Liver (tissue), 9 donors: Measurements from ENCODE around the gene OR5D18. TPM values are rescaled to one million over a fixed set of nuclear protein-coding genes. Genes with fewer than 3 reads are reported as not detected.

ENCODE experiments used
- DNase-seq: peaks from one replicate; pipeline ENCODE4 v3.0.0-alpha.2; 2017; ENCODE audit warnings: low spot score
- H3K27ac ChIP-seq, 2 donors: one replicate each; pipeline ENCODE4 v1.7.0; 2013; ENCODE audit warnings: inconsistent platforms in 2 of 2, low read length in 2 of 2, control low read depth in 1 of 2, low read depth in 1 of 2, mild to moderate bottlenecking in 1 of 2
- H3K27me3 ChIP-seq, 4 donors: one replicate each; pipeline versions ENCODE4 v1.6.1 to v1.7.0; 2013; ENCODE audit warnings: low read length in 3 of 4, inconsistent platforms in 1 of 4, mild to moderate bottlenecking in 1 of 4, moderate library complexity in 1 of 4; ENCODE audit not compliant: control insufficient read depth in 4 of 4, insufficient read depth in 4 of 4
- H3K36me3 ChIP-seq, 4 donors: one replicate each; pipeline versions ENCODE4 v1.6.1 to v1.7.0; 2013; ENCODE audit warnings: low read length in 3 of 4, mild to moderate bottlenecking in 3 of 4, low read depth in 1 of 4, moderate library complexity in 1 of 4; ENCODE audit not compliant: control insufficient read depth in 4 of 4, insufficient read depth in 3 of 4
- H3K4me1 ChIP-seq, 4 donors: one replicate each; pipeline versions ENCODE4 v1.6.1 to v1.7.0; 2013; ENCODE audit warnings: low read length in 3 of 4, mild to moderate bottlenecking in 3 of 4, moderate library complexity in 1 of 4; ENCODE audit not compliant: control insufficient read depth in 4 of 4, insufficient read depth in 4 of 4
- H3K4me3 ChIP-seq, 3 donors: one replicate each; pipeline versions ENCODE4 v1.6.1 to v1.7.0; 2013; ENCODE audit warnings: low read length in 3 of 3, control low read depth in 1 of 3, low read depth in 1 of 3, mild to moderate bottlenecking in 1 of 3
- H3K9ac ChIP-seq, 2 donors: one replicate each; pipeline ENCODE4 v1.7.0; 2013; ENCODE audit warnings: low read length in 2 of 2, mild to moderate bottlenecking in 2 of 2, moderate library complexity in 2 of 2, control low read depth in 1 of 2, low read depth in 1 of 2
- H3K9me3 ChIP-seq, 4 donors: one replicate each; pipeline versions ENCODE4 v1.6.1 to v1.7.0; 2013; ENCODE audit warnings: low read length in 3 of 4; ENCODE audit not compliant: control insufficient read depth in 4 of 4
- ATF3 ChIP-seq: IDR thresholded peaks from 2 replicates; pipeline ENCODE4 v1.6.1; 2016; ENCODE audit warnings: antibody characterized with exemption
- EGR1 ChIP-seq, 2 donors: IDR thresholded peaks; 2 replicates each; pipeline ENCODE4 v1.6.1; 2016 to 2018; ENCODE audit warnings: antibody characterized with exemption in 2 of 2, low read depth in 2 of 2
- FOXA1 ChIP-seq: IDR thresholded peaks from 2 replicates; pipeline ENCODE4 v1.6.1; 2016; ENCODE audit warnings: antibody characterized with exemption
- FOXA2 ChIP-seq: IDR thresholded peaks from 2 replicates; pipeline ENCODE4 v1.6.1; 2016; ENCODE audit warnings: antibody characterized with exemption
- GABPA ChIP-seq, 2 donors: IDR thresholded peaks in 1 of 2; conservative IDR thresholded peaks in 1 of 2; 2 replicates each; pipeline ENCODE4 v1.6.1; 2016; ENCODE audit warnings: antibody characterized with exemption in 2 of 2, mild to moderate bottlenecking in 1 of 2, moderate library complexity in 1 of 2
- HNF4G ChIP-seq: IDR thresholded peaks from 2 replicates; pipeline ENCODE4 v1.6.1; 2016; ENCODE audit warnings: antibody characterized with exemption
- JUND ChIP-seq, 2 donors: IDR thresholded peaks; 2 replicates each; pipeline ENCODE4 v1.6.1; 2016; ENCODE audit warnings: antibody characterized with exemption in 2 of 2
- NR2F2 ChIP-seq: IDR thresholded peaks from 2 replicates; pipeline ENCODE4 v1.6.1; 2016; ENCODE audit warnings: antibody characterized with exemption
- REST ChIP-seq: IDR thresholded peaks from 2 replicates; pipeline ENCODE4 v1.6.1; 2016; ENCODE audit warnings: antibody characterized with exemption, mild to moderate bottlenecking
- RXRA ChIP-seq, 2 donors: IDR thresholded peaks; 2 replicates each; pipeline ENCODE4 v1.6.1; 2017 to 2018; ENCODE audit warnings: antibody characterized with exemption in 2 of 2, mild to moderate bottlenecking in 1 of 2
- SP1 ChIP-seq: IDR thresholded peaks from 2 replicates; pipeline ENCODE4 v1.6.1; 2018; ENCODE audit warnings: antibody characterized with exemption, mild to moderate bottlenecking
- YY1 ChIP-seq: IDR thresholded peaks from 2 replicates; pipeline ENCODE4 v1.6.1; 2016; ENCODE audit warnings: antibody characterized with exemption, mild to moderate bottlenecking
- WGBS: extraction: QIAGEN DNeasy Blood & Tissue Kit; methylation state at CpG from one replicate; pipeline ENCODE4 v1.1.7; 2013; 5-methylcytosine and 5-hydroxymethylcytosine counted together
- polyA plus RNA-seq, 2 donors: library from polyadenylated mRNA; stranded (reverse) in 1 of 2; unstranded in 1 of 2; fragments of 200-250 nt in 1 of 2; fragments of >200 nt in 1 of 2; fragmentation: Nextera tagmentation in 1 of 2; extraction: Ambion mirVana in 1 of 2; gene quantifications; one replicate each; pipeline versions ENCODE4 v1.2.1 to v1.2.3, GENCODE V29; 2013 to 2015
- total RNA-seq, 2 donors: library from RNA; depleted of rRNA; stranded (reverse); fragments of >200 nt; gene quantifications; one replicate each; pipeline ENCODE4 v1.2.3, GENCODE V29; 2014
- donor health status: healthy.
- donor health status: healthy.
- donor health status: healthy.
- donor health status: healthy.
- donor health status: healthy.

OR5D18 gene
- total and polyA plus RNA-seq, 4 donors: not detected

GRCh38 chr11:55811067-55811466 lies 8.4 kb upstream of the OR5D18 start, which contains the start of gene OR5L1:
Gene OR5L1 (plus strand): TSS chr11:55811367. CDS start chr11:55811467, 100 bp downstream.
- no peaks in the 10 kb centered on the region for H3K36me3 ChIP-seq
- WGBS: 65% methylated on average over 1 of the region's 1 CpG

GRCh38 chr11:55826919-55827318 lies 7.5 kb downstream of the OR5D18 start, which contains the start of gene OR5L2:
Gene OR5L2 (plus strand): TSS chr11:55827219. CDS start chr11:55827219, 0 bp downstream.
- H3K4me1 ChIP-seq: no peaks in the 10 kb centered on the region
- TF ChIP-seq HNF4G: no peak
- no peak for TF ChIP-seq FOXA2
- no peak for TF ChIP-seq NR2F2
- no peak for TF ChIP-seq GABPA (IDR thresholded peaks at IDR 0.05 in 1 of 2, conservative IDR thresholded peaks at IDR 0.05 in 1 of 2)
- TF ChIP-seq REST: no peak
- no peak for TF ChIP-seq JUND (IDR thresholded peaks at IDR 0.05)
- no peak for TF ChIP-seq EGR1 (IDR thresholded peaks at IDR 0.05; ENCODE audit: low read depth in 2 of 2)
- no peaks in the 10 kb centered on the region for H3K9me3 ChIP-seq
- DNase-seq: no peak
- no peak within 1 kb of the TSS for H3K27ac ChIP-seq
- no peak within 1 kb of the TSS for H3K4me3 ChIP-seq
- H3K9ac ChIP-seq: no peak within 1 kb of the TSS
- H3K27me3 ChIP-seq: no peaks in the 10 kb centered on the region
- no peaks in the 10 kb centered on the region for H3K36me3 ChIP-seq

More at GRCh38 chr11:55811067-55811466, 8.4 kb upstream of the OR5D18 start, which contains the start of gene OR5L1:
- no peaks in the 10 kb centered on the region for H3K9me3 ChIP-seq
- no peak within 1 kb of the TSS for H3K27ac ChIP-seq
- TF ChIP-seq FOXA1 (no peak), YY1 (no peak), GABPA (IDR thresholded peaks at IDR 0.05 in 1 of 2, conservative IDR thresholded peaks at IDR 0.05 in 1 of 2) (no peak), ATF3 (no peak), SP1 (no peak), FOXA2 (no peak), RXRA (IDR thresholded peaks at IDR 0.05) (no peak)
- no peak for DNase-seq
- H3K4me3 ChIP-seq: no peak within 1 kb of the TSS
- no peak within 1 kb of the TSS for H3K9ac ChIP-seq
- H3K4me1 ChIP-seq: no peaks in the 10 kb centered on the region
- H3K27me3 ChIP-seq: no peaks in the 10 kb centered on the region

- no peak for TF ChIP-seq ATF3
- TF ChIP-seq FOXA2: no peak
- TF ChIP-seq HNF4G: no peak
- no peak within 1 kb of the TSS for H3K9ac ChIP-seq
- 23% methylated on average over 3 of the region's 3 CpGs for WGBS
- no peak for DNase-seq
- no peaks in the 10 kb centered on the region for H3K4me1 ChIP-seq
- H3K36me3 ChIP-seq: no peaks in the 10 kb centered on the region
- H3K27me3 ChIP-seq: no peaks in the 10 kb centered on the region
- H3K9me3 ChIP-seq: no peaks in the 10 kb centered on the region
- H3K4me3 ChIP-seq: no peak within 1 kb of the TSS
- H3K27ac ChIP-seq: no peak within 1 kb of the TSS
Measured at GRCh38 chr11:55838452-55838851, 19.0 kb downstream of the OR5D18 start, which contains the start of gene OR5D16. Gene OR5D16 (plus strand): TSS chr11:55838752. CDS start chr11:55838752, 0 bp downstream.
